ENCODE measurements around the gene SLC16A11. TPM values are rescaled to one million over a fixed set of nuclear protein-coding genes. Genes with fewer than 3 reads are reported as not detected.

SLC16A11 gene
- total and polyA plus RNA-seq, 9 of the 15 experiments (the other 6 are each of a cell fraction or from before 2014, with no cell fraction given): not detected

DNA sequence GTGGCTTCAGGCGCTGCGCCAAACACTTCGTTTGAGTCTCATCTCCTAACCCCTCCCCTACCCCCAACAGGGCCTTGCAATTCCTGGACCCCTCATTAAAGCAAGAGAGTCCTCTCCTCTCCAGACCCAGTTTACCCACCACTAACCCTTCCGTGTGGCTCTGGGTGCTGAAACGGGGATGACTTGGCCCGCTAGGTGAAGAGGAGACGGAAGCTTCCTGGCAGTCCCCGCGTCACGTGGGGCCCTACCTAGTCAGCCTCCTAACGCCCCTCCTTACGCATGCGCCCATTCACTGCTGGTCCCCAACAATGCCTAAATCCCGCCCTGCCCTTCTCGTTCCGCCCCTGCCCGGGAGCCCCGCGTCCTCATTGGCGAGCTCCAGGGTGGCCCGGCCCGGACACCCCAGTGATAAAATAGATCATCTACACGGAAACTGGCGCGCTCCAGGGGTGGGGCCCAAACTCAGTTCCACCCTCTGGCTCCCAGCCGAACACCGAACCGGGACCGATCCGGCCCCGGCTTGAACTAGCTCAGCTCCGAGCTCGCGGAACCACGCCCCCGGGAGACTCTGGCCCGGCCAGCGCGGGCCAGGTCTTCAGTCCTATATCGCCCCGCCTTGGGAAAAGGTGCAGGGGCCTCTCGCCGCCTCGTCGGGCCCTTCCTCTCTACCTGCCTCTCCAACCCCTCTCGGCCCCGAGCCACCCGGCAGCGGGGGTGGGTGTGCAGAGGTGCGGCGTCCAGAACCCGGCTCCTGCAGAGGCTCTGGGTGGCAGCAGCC, 8.1 kb downstream of the SLC16A11 start, which contains the start of gene SLC16A13 (continued):
- TF ChIP-seq MAFF (IDR thresholded peaks at IDR 0.05; ENCODE audit: low read length) (no peak), MTA2 (IDR thresholded peaks at IDR 0.05; ENCODE audit: low read depth) (no peak), DNMT1 (IDR thresholded peaks at IDR 0.05) (no peak), ARHGAP35 (IDR thresholded peaks at IDR 0.05; ENCODE audit: partially characterized antibody) (no peak), CBX3 (IDR thresholded peaks at IDR 0.05; ENCODE audit: borderline replicate concordance in 1 of 2, low read length in 2 of 2) (no peak), ZNF76 (CRISPR knock-in tag; IDR thresholded peaks at IDR 0.05; ENCODE audit: borderline replicate concordance) (no peak), CBFB (CRISPR knock-in tag; IDR thresholded peaks at IDR 0.05) (no peak), HMGN3 (IDR thresholded peaks at IDR 0.05; ENCODE audit: borderline replicate concordance, extremely low read depth, insufficient read length, low read depth, low read length) (no peak), POLR2G (IDR thresholded peaks at IDR 0.05; ENCODE audit: low read depth, low read length) (peak; percentile 86), NELFE (IDR thresholded peaks at IDR 0.05; ENCODE audit: insufficient read depth, insufficient read length) (no peak)
- TF ChIP-seq, protein P1, sequence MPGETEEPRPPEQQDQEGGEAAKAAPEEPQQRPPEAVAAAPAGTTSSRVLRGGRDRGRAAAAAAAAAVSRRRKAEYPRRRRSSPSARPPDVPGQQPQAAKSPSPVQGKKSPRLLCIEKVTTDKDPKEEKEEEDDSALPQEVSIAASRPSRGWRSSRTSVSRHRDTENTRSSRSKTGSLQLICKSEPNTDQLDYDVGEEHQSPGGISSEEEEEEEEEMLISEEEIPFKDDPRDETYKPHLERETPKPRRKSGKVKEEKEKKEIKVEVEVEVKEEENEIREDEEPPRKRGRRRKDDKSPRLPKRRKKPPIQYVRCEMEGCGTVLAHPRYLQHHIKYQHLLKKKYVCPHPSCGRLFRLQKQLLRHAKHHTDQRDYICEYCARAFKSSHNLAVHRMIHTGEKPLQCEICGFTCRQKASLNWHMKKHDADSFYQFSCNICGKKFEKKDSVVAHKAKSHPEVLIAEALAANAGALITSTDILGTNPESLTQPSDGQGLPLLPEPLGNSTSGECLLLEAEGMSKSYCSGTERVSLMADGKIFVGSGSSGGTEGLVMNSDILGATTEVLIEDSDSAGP (CRISPR knock-in tag; IDR thresholded peaks at IDR 0.05): no peak
- TF ChIP-seq, protein P2, sequence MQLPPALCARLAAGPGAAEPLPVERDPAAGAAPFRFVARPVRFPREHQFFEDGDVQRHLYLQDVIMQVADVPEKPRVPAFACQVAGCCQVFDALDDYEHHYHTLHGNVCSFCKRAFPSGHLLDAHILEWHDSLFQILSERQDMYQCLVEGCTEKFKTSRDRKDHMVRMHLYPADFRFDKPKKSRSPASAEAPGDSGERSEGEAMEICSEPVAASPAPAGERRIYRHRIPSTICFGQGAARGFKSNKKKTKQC (CRISPR knock-in tag; IDR thresholded peaks at IDR 0.05): no peak
- TF ChIP-seq, protein P3, sequence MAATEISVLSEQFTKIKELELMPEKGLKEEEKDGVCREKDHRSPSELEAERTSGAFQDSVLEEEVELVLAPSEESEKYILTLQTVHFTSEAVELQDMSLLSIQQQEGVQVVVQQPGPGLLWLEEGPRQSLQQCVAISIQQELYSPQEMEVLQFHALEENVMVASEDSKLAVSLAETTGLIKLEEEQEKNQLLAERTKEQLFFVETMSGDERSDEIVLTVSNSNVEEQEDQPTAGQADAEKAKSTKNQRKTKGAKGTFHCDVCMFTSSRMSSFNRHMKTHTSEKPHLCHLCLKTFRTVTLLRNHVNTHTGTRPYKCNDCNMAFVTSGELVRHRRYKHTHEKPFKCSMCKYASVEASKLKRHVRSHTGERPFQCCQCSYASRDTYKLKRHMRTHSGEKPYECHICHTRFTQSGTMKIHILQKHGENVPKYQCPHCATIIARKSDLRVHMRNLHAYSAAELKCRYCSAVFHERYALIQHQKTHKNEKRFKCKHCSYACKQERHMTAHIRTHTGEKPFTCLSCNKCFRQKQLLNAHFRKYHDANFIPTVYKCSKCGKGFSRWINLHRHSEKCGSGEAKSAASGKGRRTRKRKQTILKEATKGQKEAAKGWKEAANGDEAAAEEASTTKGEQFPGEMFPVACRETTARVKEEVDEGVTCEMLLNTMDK (IDR thresholded peaks at IDR 0.05; ENCODE audit: borderline replicate concordance, insufficient read depth, low read depth, low read length, poor library complexity, severe bottlenecking): peak; percentile 61
- TF ChIP-seq, protein P4, sequence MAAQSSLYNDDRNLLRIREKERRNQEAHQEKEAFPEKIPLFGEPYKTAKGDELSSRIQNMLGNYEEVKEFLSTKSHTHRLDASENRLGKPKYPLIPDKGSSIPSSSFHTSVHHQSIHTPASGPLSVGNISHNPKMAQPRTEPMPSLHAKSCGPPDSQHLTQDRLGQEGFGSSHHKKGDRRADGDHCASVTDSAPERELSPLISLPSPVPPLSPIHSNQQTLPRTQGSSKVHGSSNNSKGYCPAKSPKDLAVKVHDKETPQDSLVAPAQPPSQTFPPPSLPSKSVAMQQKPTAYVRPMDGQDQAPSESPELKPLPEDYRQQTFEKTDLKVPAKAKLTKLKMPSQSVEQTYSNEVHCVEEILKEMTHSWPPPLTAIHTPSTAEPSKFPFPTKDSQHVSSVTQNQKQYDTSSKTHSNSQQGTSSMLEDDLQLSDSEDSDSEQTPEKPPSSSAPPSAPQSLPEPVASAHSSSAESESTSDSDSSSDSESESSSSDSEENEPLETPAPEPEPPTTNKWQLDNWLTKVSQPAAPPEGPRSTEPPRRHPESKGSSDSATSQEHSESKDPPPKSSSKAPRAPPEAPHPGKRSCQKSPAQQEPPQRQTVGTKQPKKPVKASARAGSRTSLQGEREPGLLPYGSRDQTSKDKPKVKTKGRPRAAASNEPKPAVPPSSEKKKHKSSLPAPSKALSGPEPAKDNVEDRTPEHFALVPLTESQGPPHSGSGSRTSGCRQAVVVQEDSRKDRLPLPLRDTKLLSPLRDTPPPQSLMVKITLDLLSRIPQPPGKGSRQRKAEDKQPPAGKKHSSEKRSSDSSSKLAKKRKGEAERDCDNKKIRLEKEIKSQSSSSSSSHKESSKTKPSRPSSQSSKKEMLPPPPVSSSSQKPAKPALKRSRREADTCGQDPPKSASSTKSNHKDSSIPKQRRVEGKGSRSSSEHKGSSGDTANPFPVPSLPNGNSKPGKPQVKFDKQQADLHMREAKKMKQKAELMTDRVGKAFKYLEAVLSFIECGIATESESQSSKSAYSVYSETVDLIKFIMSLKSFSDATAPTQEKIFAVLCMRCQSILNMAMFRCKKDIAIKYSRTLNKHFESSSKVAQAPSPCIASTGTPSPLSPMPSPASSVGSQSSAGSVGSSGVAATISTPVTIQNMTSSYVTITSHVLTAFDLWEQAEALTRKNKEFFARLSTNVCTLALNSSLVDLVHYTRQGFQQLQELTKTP (IDR thresholded peaks at IDR 0.05; ENCODE audit: low read depth in 1 of 2, partially characterized antibody in 2 of 2): peak in 1 of 2 experiments; percentile 47
- TF ChIP-seq, protein P5, sequence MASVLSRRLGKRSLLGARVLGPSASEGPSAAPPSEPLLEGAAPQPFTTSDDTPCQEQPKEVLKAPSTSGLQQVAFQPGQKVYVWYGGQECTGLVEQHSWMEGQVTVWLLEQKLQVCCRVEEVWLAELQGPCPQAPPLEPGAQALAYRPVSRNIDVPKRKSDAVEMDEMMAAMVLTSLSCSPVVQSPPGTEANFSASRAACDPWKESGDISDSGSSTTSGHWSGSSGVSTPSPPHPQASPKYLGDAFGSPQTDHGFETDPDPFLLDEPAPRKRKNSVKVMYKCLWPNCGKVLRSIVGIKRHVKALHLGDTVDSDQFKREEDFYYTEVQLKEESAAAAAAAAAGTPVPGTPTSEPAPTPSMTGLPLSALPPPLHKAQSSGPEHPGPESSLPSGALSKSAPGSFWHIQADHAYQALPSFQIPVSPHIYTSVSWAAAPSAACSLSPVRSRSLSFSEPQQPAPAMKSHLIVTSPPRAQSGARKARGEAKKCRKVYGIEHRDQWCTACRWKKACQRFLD (CRISPR knock-in tag; IDR thresholded peaks at IDR 0.05): no peak
